Upper lobe of right lung (tissue), 1 donor: ENCODE results near the gene PRRT2. TPM values are rescaled to one million over a fixed set of nuclear protein-coding genes. Genes with fewer than 3 reads are reported as not detected.
A peak's percentile ranks its signal among the peaks of the same experiment; 100 is the strongest.

Experiments used
- ATAC-seq: fragments of 200-7000 bp; cut with Tn5 transposase; one replicate; pipeline ENCODE4 v1.9.1; 2020; ENCODE audit warnings: mild to moderate bottlenecking, moderate library complexity
- DNase-seq: peaks from one replicate; pipeline ENCODE4 v3.0.0-alpha.2; 2020
- H3K27ac ChIP-seq: fragments of 200-600 bp; one replicate; pipeline ENCODE4 v1.8.0; 2022
- H3K27me3 ChIP-seq: fragments of 200-600 bp; one replicate; pipeline ENCODE4 v1.8.0; 2022; ENCODE audit warnings: mild to moderate bottlenecking
- H3K36me3 ChIP-seq: fragments of 200-600 bp; one replicate; pipeline ENCODE4 v1.8.0; 2022
- H3K4me1 ChIP-seq: fragments of 200-600 bp; one replicate; pipeline ENCODE4 v1.8.0; 2022
- H3K4me3 ChIP-seq: fragments of 200-600 bp; one replicate; pipeline ENCODE4 v1.8.0; 2022; ENCODE audit warnings: mild to moderate bottlenecking
- H3K9me3 ChIP-seq: fragments of 200-600 bp; one replicate; pipeline ENCODE4 v1.8.0; 2022
- intact Hi-C: fragments of 100-400 bp; cut with DNase I; formaldehyde crosslinking; loops from one replicate; pipeline ENCODE4 v1.11.0; 2022
- total RNA-seq: library from RNA; stranded (reverse); fragmentation: NEBNext Ultra II Directional; extraction: Animal tissue kit (Norgen Biotek cat#: 25700); gene quantifications from one replicate; pipeline ENCODE4 v1.2.1, GENCODE V29; 2021
- TF ChIP-seq, protein P1 (sequence below): fragments of 200-600 bp; IDR thresholded peaks from one replicate; pipeline ENCODE4 v1.8.0; 2022; ENCODE audit warnings: antibody characterized with exemption
- donor health status: DM: no; HTN: yes; CAD: no; lungs with severe emphysema.

The PRRT2 gene
- total RNA-seq, 1 donor from 2014 or later = 2.7 TPM

DNA sequence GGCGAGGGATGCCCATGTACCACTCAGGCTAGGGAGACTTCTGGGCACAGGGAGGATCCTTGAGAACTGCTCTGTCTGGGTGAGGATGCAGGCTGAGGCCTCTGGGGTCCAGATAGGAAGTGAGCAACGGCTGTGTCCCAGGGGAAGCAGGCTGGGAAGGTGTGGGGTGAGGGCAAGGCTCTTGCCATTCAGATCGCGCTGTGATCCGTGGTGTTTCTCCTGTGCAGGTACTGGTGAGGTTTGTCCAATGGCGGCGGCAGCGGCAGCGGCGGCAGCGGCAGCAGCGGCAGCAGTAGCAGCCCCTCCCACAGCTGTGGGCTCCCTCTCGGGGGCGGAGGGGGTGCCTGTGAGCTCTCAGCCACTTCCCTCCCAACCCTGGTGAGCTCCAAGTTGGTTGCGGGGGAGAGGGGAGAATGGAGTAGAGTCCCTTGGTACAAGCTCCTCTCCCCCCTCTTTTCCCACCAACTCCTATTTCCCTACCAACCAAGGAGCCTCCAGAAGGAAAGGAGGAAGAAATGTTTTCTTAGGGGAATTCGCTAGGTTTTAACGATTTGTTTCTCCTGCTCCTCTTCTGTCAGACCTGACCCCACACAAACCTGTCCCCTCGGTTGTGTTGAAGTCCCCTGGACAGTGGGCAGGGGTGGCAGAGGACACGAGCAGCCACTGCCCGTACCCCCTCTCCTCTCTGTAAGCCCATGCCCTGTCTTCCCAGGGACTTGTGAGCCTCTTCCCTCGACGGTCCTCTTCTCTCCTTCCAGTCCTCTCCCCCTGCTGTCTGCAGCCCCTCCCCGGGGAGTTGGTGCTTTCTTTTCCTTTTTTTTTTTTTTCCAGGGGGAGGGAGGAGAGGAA, 1.9 kb upstream of the PRRT2 start:
- peaks cover 44% of the 10 kb centered on the region for H3K4me1 ChIP-seq
- no peak overlapping the region for H3K4me3 ChIP-seq
- TF ChIP-seq, protein P1, sequence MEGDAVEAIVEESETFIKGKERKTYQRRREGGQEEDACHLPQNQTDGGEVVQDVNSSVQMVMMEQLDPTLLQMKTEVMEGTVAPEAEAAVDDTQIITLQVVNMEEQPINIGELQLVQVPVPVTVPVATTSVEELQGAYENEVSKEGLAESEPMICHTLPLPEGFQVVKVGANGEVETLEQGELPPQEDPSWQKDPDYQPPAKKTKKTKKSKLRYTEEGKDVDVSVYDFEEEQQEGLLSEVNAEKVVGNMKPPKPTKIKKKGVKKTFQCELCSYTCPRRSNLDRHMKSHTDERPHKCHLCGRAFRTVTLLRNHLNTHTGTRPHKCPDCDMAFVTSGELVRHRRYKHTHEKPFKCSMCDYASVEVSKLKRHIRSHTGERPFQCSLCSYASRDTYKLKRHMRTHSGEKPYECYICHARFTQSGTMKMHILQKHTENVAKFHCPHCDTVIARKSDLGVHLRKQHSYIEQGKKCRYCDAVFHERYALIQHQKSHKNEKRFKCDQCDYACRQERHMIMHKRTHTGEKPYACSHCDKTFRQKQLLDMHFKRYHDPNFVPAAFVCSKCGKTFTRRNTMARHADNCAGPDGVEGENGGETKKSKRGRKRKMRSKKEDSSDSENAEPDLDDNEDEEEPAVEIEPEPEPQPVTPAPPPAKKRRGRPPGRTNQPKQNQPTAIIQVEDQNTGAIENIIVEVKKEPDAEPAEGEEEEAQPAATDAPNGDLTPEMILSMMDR = no peak
- peaks cover 21% of the 10 kb centered on the region for H3K36me3 ChIP-seq
- intact Hi-C loops = no loop called here
- DNase-seq (peak; percentile 65), ATAC-seq (no peak)
- no peaks in the 10 kb centered on the region for H3K9me3 ChIP-seq
- H3K27ac ChIP-seq = peak overlapping the region; percentile 77
- no peaks in the 10 kb centered on the region for H3K27me3 ChIP-seq

DNA sequence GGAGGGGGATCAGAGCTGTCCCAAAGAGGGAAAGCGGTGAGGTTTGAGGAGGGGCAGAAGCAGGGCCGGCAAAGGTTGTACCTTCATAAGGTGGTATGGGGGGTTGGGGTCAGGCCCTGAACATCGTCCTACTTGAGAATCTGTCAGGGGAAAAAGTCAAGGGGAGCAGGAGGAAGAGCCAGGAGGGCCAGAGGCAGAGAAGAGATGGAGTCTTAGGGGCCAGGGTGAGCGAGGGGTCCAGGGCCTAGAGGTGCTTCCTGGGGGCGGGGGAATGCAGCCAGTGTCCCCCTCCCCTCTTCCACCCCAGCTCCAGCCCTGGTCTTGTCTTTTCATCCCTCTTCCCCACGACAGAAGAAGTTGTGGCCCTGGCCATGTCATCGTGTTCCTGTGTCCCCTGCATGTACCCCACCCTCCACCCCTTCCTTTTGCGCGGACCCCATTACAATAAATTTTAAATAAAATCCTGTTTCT, 1.3 kb upstream of the PRRT2 start:
- H3K4me3 ChIP-seq = peak overlapping the region; percentile 54
- DNase-seq (no peak), ATAC-seq (no peak)
- H3K4me1 ChIP-seq = peaks cover 48% of the 10 kb centered on the region
- intact Hi-C loops = no loop called here
- TF ChIP-seq, protein P1 = no peak
- peaks cover 21% of the 10 kb centered on the region for H3K36me3 ChIP-seq
- H3K27me3 ChIP-seq = no peaks in the 10 kb centered on the region
- H3K27ac ChIP-seq = peak overlapping the region; percentile 77
- no peaks in the 10 kb centered on the region for H3K9me3 ChIP-seq

DNA sequence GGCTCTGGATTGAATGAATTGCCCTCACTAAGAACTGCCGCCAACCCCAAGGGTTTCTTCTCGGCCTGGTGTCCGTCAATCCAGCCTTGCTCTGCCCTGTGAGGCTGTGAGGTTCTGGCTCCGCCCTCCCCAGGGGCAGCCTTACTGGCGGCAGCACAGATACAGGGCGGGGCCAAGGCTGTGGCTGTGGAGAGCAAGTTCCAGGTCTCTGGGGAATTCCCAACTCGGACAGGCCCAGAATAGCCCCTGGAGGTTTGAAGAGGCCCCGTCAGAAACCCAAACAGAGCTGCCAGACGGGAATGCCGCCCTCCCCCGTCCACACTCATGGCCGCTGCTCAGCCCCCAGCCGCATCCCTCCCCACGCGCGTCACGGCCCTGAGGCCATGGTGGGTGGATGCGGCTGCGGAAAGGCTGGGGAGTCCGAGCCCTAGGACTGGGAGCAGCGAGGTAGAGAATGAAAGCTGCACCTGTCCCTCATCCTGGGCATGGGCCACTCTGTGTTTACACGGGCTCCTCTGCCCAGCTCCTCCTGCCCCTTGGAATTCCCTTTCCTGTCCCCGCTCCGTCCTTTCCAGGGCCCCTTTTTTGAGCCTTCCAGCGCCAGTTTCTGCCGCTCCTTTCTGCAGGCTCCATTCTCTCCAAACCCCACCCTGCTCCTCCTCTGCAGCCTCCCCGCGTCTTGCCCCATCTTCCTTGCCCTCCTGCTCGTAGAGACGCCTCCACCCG, 660 bp upstream of the PRRT2 start:
- H3K4me1 ChIP-seq = peaks cover 48% of the 10 kb centered on the region
- peak; percentile 70 for ATAC-seq
- H3K9me3 ChIP-seq = no peaks in the 10 kb centered on the region
- peaks cover 21% of the 10 kb centered on the region for H3K36me3 ChIP-seq
- H3K27ac ChIP-seq = peak overlapping the region; percentile 77
- TF ChIP-seq, protein P1 = no peak
- intact Hi-C loops = no loop called here
- no peaks in the 10 kb centered on the region for H3K27me3 ChIP-seq
- H3K4me3 ChIP-seq = peak overlapping the region; percentile 54
- peak; percentile 97 for DNase-seq

DNA sequence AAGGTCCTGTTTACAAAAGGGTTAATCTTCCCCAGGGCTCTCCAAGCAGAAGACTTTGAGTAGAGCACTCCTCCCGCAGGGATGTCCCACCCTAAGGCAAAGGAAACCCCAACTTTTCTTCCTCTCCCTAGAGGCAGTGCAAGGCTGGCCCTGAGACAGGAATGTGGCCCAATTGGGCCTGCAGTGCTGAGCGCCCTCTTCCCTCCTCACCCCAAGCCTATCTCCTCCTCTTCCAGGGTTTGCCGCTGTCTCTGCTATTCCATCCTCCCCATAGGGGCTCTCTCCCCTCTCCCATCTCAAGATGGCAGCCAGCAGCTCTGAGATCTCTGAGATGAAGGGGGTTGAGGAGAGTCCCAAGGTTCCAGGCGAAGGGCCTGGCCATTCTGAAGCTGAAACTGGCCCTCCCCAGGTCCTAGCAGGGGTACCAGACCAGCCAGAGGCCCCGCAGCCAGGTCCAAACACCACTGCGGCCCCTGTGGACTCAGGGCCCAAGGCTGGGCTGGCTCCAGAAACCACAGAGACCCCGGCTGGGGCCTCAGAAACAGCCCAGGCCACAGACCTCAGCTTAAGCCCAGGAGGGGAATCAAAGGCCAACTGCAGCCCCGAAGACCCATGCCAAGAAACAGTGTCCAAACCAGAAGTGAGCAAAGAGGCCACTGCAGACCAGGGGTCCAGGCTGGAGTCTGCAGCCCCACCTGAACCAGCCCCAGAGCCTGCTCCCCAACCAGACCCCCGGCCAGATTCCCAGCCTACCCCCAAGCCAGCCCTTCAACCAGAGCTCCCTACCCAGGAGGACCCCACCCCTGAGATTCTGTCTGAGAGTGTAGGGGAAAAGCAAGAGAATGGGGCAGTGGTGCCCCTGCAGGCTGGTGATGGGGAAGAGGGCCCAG, 1.0 kb downstream of the PRRT2 start:
- Histone ChIP-seq H3K4me3 (peak overlapping the region; percentile 54), H3K9me3 (no peaks in the 10 kb centered on the region), H3K27me3 (no peaks in the 10 kb centered on the region), H3K4me1 (peaks cover 59% of the 10 kb centered on the region), H3K36me3 (peaks cover 24% of the 10 kb centered on the region), H3K27ac (peak overlapping the region; percentile 17)
- no peak for ATAC-seq
- intact Hi-C loops = no loop called here
- TF ChIP-seq, protein P1 = no peak
- no peak for DNase-seq
